ENCODE measurements around the gene NXPE1. TPM values are rescaled to one million over a fixed set of nuclear protein-coding genes. Genes with fewer than 3 reads are reported as not detected.
"Not testable (repeated sequence)": the region's sequence is repeated elsewhere in the genome, so short reads cannot be mapped to it uniquely, and the experiment has no call there.

NXPE1 gene
- total RNA-seq (2021; fragmentation: NEBNext Ultra II Directional; extraction: Animal tissue kit (Norgen Biotek cat#: 25700)): not detected
- long read RNA-seq: 0 reads

DNA sequence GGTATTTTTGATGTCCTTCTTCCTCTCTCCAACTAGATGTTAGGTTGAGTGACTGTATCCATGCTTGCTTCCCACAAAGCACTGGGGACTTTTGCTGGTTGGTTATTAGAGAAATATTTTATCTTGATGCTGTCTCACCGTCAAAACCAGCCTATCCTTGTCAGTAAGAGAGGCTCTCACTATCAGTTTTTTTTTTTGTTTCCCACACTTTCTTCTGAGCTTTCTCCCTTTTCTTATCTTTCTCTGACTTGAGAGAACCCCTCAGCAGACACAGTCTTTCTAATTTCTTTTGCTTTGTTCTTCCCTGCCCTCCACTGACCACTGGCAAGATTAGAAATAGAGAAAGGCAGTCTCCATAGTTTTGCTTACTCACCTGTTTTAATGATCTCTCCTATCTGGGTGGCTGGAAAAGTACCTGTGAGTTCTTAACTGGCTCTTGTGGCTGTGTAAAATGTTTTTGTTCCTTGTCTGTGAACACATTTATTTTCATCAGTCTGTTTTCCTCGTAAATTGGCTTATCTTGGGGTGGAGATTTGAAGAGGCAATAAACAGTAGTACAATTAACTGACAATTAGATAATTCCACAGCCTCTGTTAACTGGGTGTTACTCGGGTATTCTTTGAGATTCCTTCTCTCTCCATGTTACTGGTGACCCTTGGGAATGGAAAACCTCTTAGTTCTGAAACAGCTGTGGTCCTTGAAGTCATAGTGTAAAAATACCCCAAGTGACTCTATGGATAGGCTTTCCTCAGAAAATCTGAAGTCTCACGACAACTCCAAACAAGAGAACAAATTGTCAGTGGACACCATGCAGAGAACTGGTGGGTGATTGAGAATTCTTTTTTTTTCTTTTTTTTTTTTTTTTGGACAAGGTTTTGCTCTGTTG lies at the start of gene NXPE1:
TSS of gene NXPE1 (minus strand) at position 457 of the 886 bp plus-strand sequence. CDS start 8,680 bp downstream, outside the sequence.
- DNase-seq: no peak
- no peaks in the 10 kb centered on the region for H3K9me3 Mint-ChIP-seq
- no peak within 1 kb of the TSS for H3K4me3 Mint-ChIP-seq
- H3K4me1 Mint-ChIP-seq (ENCODE audit: low read depth): 0 out of 2 replicates have a peak, but pooled peaks cover 8% of the 10 kb centered on the region
- H3K36me3 Mint-ChIP-seq (ENCODE audit: low read depth): no peaks in the 10 kb centered on the region
- no peak within 1 kb of the TSS for H3K27ac Mint-ChIP-seq
- TF ChIP-seq, protein P1, sequence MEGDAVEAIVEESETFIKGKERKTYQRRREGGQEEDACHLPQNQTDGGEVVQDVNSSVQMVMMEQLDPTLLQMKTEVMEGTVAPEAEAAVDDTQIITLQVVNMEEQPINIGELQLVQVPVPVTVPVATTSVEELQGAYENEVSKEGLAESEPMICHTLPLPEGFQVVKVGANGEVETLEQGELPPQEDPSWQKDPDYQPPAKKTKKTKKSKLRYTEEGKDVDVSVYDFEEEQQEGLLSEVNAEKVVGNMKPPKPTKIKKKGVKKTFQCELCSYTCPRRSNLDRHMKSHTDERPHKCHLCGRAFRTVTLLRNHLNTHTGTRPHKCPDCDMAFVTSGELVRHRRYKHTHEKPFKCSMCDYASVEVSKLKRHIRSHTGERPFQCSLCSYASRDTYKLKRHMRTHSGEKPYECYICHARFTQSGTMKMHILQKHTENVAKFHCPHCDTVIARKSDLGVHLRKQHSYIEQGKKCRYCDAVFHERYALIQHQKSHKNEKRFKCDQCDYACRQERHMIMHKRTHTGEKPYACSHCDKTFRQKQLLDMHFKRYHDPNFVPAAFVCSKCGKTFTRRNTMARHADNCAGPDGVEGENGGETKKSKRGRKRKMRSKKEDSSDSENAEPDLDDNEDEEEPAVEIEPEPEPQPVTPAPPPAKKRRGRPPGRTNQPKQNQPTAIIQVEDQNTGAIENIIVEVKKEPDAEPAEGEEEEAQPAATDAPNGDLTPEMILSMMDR (IDR thresholded peaks at IDR 0.05): no peak
- H3K27me3 Mint-ChIP-seq (ENCODE audit: insufficient read depth): no peaks in the 10 kb centered on the region

DNA sequence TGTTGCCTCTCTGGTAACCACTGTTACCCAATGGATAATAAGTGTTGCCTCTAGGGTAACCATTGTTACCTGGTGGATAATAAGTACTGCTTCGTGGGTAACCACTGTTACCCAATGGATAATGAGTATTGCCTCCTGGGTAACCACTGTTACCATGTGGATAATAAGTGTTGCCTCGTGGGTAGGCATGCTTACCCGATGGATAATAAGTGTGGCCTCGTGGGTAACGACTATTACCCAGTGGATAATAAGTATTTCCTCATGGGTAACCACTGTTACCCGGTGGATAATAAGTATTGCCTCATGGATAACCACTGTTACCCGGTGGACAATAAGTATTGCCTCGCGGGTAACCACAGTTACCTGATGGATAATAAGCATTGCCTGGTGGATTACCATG lies 49.7 kb upstream of the NXPE1 start:
- Mint-ChIP-seq H3K4me3 (no peak overlapping the region), H3K4me1 (ENCODE audit: low read depth) (no peaks in the 10 kb centered on the region), H3K27ac (no peak overlapping the region), H3K27me3 (ENCODE audit: insufficient read depth) (no peaks in the 10 kb centered on the region), H3K36me3 (ENCODE audit: low read depth) (no peaks in the 10 kb centered on the region), H3K9me3 (no peaks in the 10 kb centered on the region)
- TF ChIP-seq, protein P1 (IDR thresholded peaks at IDR 0.05): no peak
- no peak for DNase-seq

DNA sequence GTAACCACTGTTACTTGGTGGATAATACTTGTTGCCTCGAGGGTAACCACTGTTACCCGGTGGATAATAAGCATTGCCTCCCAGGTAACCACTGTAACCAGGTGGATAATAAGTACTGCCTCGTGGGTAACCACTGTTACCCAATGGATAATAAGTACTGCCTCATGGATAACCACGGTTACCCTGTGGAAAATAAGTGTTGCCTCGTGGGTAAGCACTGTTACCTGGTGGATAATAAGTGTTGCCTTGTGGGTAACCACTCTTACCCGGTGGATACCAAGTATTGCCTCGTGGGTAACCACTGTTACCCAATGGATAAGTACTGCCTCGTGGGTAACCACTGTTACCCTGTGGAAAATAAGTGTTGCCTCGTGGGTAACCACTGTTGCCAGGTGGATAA lies 48.9 kb upstream of the NXPE1 start:
- H3K4me3 Mint-ChIP-seq; DNase-seq; H3K9me3 Mint-ChIP-seq; H3K27ac Mint-ChIP-seq; H3K27me3 Mint-ChIP-seq (ENCODE audit: insufficient read depth); H3K4me1 Mint-ChIP-seq (ENCODE audit: low read depth); H3K36me3 Mint-ChIP-seq (ENCODE audit: low read depth): not testable (repeated sequence)

DNA sequence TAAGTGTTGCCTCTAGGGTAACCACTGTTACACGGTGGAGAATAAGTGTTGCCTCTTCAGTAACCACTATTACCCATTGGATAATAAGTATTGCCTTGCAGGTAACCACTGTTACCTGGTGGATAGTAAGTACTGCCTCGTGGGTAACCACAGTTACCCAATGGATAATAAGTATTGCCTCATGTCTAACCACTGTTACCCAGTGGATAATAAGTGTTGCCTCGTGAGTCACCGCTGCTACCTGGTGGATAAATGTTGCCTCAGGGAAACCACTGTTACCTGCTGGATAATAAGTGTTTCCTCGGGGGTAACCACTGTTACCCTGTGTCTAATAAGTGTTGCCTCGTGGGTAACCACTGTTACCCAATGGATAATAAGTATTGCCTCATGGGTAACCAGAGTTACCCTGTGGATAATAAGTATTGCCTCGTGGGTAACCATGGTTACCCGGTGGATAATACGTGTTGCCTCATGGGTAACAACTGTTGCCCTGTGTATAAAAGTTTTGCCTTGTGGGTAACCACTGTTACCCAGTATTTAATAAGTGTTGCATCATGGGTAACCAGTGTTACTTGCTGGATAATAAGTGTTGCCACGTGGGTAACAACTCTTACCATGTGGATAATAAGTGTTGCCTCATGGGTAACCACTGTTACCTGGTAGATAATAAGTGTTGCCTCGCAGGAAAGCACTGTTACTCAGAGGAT lies 48.2 kb upstream of the NXPE1 start:
- Mint-ChIP-seq H3K27ac (no peak overlapping the region), H3K36me3 (ENCODE audit: low read depth) (no peaks in the 10 kb centered on the region), H3K4me3 (no peak overlapping the region), H3K9me3 (no peaks in the 10 kb centered on the region), H3K4me1 (ENCODE audit: low read depth) (no peaks in the 10 kb centered on the region), H3K27me3 (ENCODE audit: insufficient read depth) (no peaks in the 10 kb centered on the region)
- DNase-seq: no peak
- TF ChIP-seq, protein P1 (IDR thresholded peaks at IDR 0.05): no peak

DNA sequence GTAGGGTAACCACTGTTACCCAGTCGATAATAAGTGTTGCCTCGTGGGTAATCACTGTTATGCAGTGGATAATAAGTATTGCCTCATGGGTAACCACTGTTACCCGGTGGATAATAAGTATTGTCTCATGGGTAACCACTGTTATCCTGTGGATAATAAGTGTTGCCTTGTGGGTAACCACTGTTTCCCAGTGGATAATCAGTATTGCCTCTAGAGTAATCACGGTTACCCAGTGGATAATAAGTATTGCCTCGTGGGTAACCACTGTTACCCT lies 47.1 kb upstream of the NXPE1 start:
- not testable (repeated sequence) for H3K36me3 Mint-ChIP-seq (ENCODE audit: low read depth); H3K27me3 Mint-ChIP-seq (ENCODE audit: insufficient read depth); H3K9me3 Mint-ChIP-seq; H3K4me1 Mint-ChIP-seq (ENCODE audit: low read depth); H3K27ac Mint-ChIP-seq; DNase-seq; H3K4me3 Mint-ChIP-seq

DNA sequence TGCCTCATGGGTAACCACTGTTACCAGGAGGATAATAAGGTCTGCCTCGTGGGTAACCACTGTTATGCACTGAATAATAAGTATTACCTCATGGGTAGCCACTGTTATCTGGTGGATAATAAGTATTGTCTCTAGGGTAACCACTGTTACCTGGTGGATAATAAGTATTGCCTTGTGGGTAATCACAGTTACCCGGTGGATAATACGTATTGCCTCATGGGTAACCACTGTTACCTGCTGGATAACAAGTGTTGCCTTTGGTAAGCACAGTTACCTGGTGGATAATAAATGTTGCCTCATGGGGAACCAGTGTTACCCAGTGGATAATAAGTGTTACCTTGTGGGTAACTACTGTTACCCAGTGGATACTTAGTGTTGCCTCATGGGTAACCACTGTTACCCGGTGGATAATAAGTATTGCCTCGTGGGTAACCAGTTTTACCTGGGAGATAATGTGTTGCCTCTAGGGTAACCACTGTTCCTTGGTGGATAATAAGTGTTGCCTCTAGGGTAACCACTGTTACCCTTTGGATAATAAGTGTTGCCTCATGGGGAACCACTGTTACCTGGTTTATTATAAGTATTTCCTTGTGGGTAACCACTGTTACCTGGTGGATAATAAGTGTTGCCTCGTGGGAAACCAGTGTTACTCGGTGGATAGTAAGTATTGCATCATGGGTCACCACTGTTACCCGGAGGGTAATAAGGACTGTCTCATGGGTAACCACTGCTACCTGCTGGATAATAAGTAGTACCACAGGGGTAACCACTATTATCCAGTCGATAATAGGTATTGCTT lies 46.5 kb upstream of the NXPE1 start:
- no peak for DNase-seq
- Mint-ChIP-seq H3K36me3 (ENCODE audit: low read depth) (no peaks in the 10 kb centered on the region), H3K9me3 (no peaks in the 10 kb centered on the region), H3K27ac (no peak overlapping the region), H3K4me1 (ENCODE audit: low read depth) (no peaks in the 10 kb centered on the region), H3K4me3 (no peak overlapping the region), H3K27me3 (ENCODE audit: insufficient read depth) (no peaks in the 10 kb centered on the region)
- TF ChIP-seq, protein P1 (IDR thresholded peaks at IDR 0.05): no peak
